Measurements from ENCODE around the gene COL21A1.

Gene COL21A1

GRCh38 chr6:56041591-56041990 lies 205.8 kb downstream of the COL21A1 start:
- TF ChIP-seq CTCF (IDR thresholded peaks at IDR 0.05; ENCODE audit: low read depth, low read length, missing control alignments), result no peak
- no peak for DNase-seq (ENCODE audit: low read depth)
- no peak overlapping the region for H3K4me3 ChIP-seq (ENCODE audit: low read depth, low read length)

DNA sequence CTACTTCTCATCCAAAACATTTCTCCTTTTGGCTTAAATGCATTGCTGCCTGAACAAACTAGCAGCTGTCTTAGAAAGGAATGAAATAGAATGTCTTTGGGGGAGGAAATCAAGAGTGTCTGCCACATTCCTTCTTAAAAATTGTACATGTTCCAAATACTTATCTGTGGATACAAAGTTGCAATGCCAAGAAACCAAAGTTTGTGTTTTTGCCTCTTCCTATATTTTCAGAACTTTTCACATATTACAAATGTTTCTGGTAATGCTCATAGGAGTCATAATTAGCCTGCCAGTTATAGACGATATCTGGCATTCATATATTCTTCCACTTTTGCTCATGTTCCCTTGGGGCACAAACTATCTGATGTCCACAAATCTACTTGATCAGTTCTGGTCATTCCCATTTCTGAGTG lies 206.5 kb downstream of the COL21A1 start:
- TF ChIP-seq CTCF (IDR thresholded peaks at IDR 0.05; ENCODE audit: low read depth, low read length, missing control alignments), result no peak
- H3K4me3 ChIP-seq (ENCODE audit: low read depth, low read length), result no peak overlapping the region
- DNase-seq (ENCODE audit: low read depth), result no peak

- DNase-seq (ENCODE audit: low read depth), result no peak
- H3K4me3 ChIP-seq (ENCODE audit: low read depth, low read length), result no peak overlapping the region
- no peak for TF ChIP-seq CTCF (IDR thresholded peaks at IDR 0.05; ENCODE audit: low read depth, low read length, missing control alignments)
Observed at GRCh38 chr6:56040223-56040622, 207.2 kb downstream of the COL21A1 start.

DNA sequence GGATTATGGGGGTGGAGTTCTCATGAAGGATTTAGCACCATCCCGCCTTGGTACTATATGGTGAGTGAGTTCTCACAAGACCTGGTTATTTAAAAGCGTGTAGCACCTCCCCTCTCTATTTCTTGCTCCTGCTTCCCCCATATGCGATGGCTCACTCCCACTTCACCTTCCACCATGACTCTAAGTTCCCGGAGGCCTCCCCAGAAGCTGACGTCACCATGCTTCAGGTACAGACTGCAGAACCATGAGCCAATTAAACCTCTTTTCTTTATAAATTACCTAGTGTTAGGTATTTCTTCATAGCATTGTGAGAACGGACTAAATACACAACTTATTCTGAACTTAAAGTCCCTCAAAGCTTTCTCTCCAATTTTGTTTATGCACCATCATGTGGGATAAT lies 208.6 kb downstream of the COL21A1 start:
- TF ChIP-seq CTCF (IDR thresholded peaks at IDR 0.05; ENCODE audit: low read depth, low read length, missing control alignments), result no peak
- H3K4me3 ChIP-seq (ENCODE audit: low read depth, low read length), result no peak overlapping the region
- no peak for DNase-seq (ENCODE audit: low read depth)

GRCh38 chr6:56037601-56038000 lies 209.8 kb downstream of the COL21A1 start:
- no peak for TF ChIP-seq CTCF (IDR thresholded peaks at IDR 0.05; ENCODE audit: low read depth, low read length, missing control alignments)
- DNase-seq (ENCODE audit: low read depth), result no peak
- H3K4me3 ChIP-seq (ENCODE audit: low read depth, low read length), result no peak overlapping the region

GRCh38 chr6:56036916-56037600 lies 210.3 kb downstream of the COL21A1 start:
- no peak for DNase-seq (ENCODE audit: low read depth)
- no peak overlapping the region for H3K4me3 ChIP-seq (ENCODE audit: low read depth, low read length)
- no peak for TF ChIP-seq CTCF (IDR thresholded peaks at IDR 0.05; ENCODE audit: low read depth, low read length, missing control alignments)

GRCh38 chr6:56033401-56033800 lies 214.0 kb downstream of the COL21A1 start:
- no peak for DNase-seq (ENCODE audit: low read depth)
- H3K4me3 ChIP-seq (ENCODE audit: low read depth, low read length), result no peak overlapping the region
- no peak for TF ChIP-seq CTCF (IDR thresholded peaks at IDR 0.05; ENCODE audit: low read depth, low read length, missing control alignments)

Measured in GM12864 (cell line).